Measurements from ENCODE around the gene RNASE9. TPM values are rescaled to one million over a fixed set of nuclear protein-coding genes. Genes with fewer than 3 reads are reported as not detected.
"Not testable (repeated sequence)": the region's sequence is repeated elsewhere in the genome, so short reads cannot be mapped to it uniquely, and the experiment has no call there.

The RNASE9 gene
- total RNA-seq, 2 experiments from 2014 or later = not detected

GRCh38 chr14:20512177-20512905 lies 48.5 kb downstream of the RNASE9 start:
- Mint-ChIP-seq H3K27ac (no peak overlapping the region), H3K27me3 (no peaks in the 10 kb centered on the region)

GRCh38 chr14:20508367-20508766 lies 52.5 kb downstream of the RNASE9 start:
- Mint-ChIP-seq H3K36me3 (no peaks in the 10 kb centered on the region), H3K4me1 (no peaks in the 10 kb centered on the region), H3K9me3 (no peaks in the 10 kb centered on the region), H3K27me3 (no peaks in the 10 kb centered on the region), H3K4me3 (no peak overlapping the region), H3K27ac (no peak overlapping the region)
- DNase-seq = no peak

More at GRCh38 chr14:20512177-20512905, 48.5 kb downstream of the RNASE9 start:
- H3K9me3 Mint-ChIP-seq = no peaks in the 10 kb centered on the region
- no peaks in the 10 kb centered on the region for H3K4me1 Mint-ChIP-seq
- H3K36me3 Mint-ChIP-seq = no peaks in the 10 kb centered on the region
- H3K4me3 Mint-ChIP-seq = no peak overlapping the region
- DNase-seq = no peak

- H3K27me3 Mint-ChIP-seq, H3K36me3 Mint-ChIP-seq, DNase-seq, H3K4me3 Mint-ChIP-seq, H3K9me3 Mint-ChIP-seq, H3K27ac Mint-ChIP-seq, H3K4me1 Mint-ChIP-seq: not testable (repeated sequence)
Observed at GRCh38 chr14:20507537-20507936, 53.3 kb downstream of the RNASE9 start.

- H3K4me3 Mint-ChIP-seq, DNase-seq, H3K4me1 Mint-ChIP-seq, H3K36me3 Mint-ChIP-seq, H3K27me3 Mint-ChIP-seq, H3K27ac Mint-ChIP-seq, H3K9me3 Mint-ChIP-seq: not testable (repeated sequence)
Observed at GRCh38 chr14:20506752-20507151, 54.1 kb downstream of the RNASE9 start.

- H3K4me3 Mint-ChIP-seq = not testable (repeated sequence)
Observed at GRCh38 chr14:20506276-20506675, 54.6 kb downstream of the RNASE9 start.

More at GRCh38 chr14:20506276-20506675, 54.6 kb downstream of the RNASE9 start:
- not testable (repeated sequence) for H3K27me3 Mint-ChIP-seq, DNase-seq, H3K36me3 Mint-ChIP-seq, H3K27ac Mint-ChIP-seq, H3K9me3 Mint-ChIP-seq, H3K4me1 Mint-ChIP-seq

Other genes starting within 250 kb of the RNASE9 start
- gene CCNB1IP1, start 227.8 kb downstream of the RNASE9 start, total RNA-seq = 10 to 100 TPM; 70.5 to 73.1 TPM
- gene PARP2, start 217.4 kb downstream of the RNASE9 start, total RNA-seq = 10 to 100 TPM; 42.9 to 46.5 TPM
- gene TEP1, start 147.5 kb downstream of the RNASE9 start, total RNA-seq = 10 to 100 TPM; 21.6 to 22.1 TPM
- under 1 TPM; 0.50 to 0.68 TPM for gene KLHL33, start 124.9 kb downstream of the RNASE9 start, total RNA-seq
- 10 to 100 TPM; 59.0 to 59.2 TPM for gene OSGEP, start 106.2 kb downstream of the RNASE9 start, total RNA-seq
- gene APEX1, start 105.8 kb downstream of the RNASE9 start, total RNA-seq = 100 to 1,000 TPM; 253 to 277 TPM
- 10 to 100 TPM; 27.6 to 28.7 TPM for gene PIP4P1, start 99.6 kb downstream of the RNASE9 start, total RNA-seq
- gene PNP, start 91.6 kb downstream of the RNASE9 start, total RNA-seq = 100 to 1,000 TPM; 227 to 230 TPM
- under 1 TPM; 0.24 to 0.25 TPM for gene RNASE10, start 55.5 kb downstream of the RNASE9 start, total RNA-seq
- not detected for gene RNASE11, start 27.0 kb upstream of the RNASE9 start, total RNA-seq
- not detected for gene RNASE12, start 30.3 kb upstream of the RNASE9 start, total RNA-seq
- not detected for gene OR6S1, start 80.6 kb upstream of the RNASE9 start, total RNA-seq
- under 1 TPM; 0.35 to 0.68 TPM for gene RNASE4, start 123.5 kb upstream of the RNASE9 start, total RNA-seq
- 1 to 10 TPM; 1.1 to 1.3 TPM for gene ANG, start 127.7 kb upstream of the RNASE9 start, total RNA-seq
- not detected for gene EDDM3A, start 184.8 kb upstream of the RNASE9 start, total RNA-seq
- gene EDDM3B, start 207.4 kb upstream of the RNASE9 start, total RNA-seq = not detected
- under 1 TPM; 0.35 to 0.40 TPM for gene RNASE6, start 220.2 kb upstream of the RNASE9 start, total RNA-seq
- gene RNASE1, start 241.8 kb upstream of the RNASE9 start, total RNA-seq = not detected